IPS DF 6.9 (cell line): ENCODE measurements around the gene TBC1D1.
A peak's percentile ranks its signal among the peaks of the same experiment; 100 is the strongest.

Experiments
- DNase-seq: peaks from one replicate; pipeline ENCODE4 v3.0.0-alpha.2; 2013; ENCODE audit warnings: low read depth, low spot score
- H3K27ac ChIP-seq: one replicate; pipeline ENCODE4 v1.5.1; 2013; ENCODE audit warnings: low read length, control low read depth
- H3K27me3 ChIP-seq: 2 replicates; pipeline ENCODE4 v1.6.1; 2013; ENCODE audit warnings: mild to moderate bottlenecking, low read length; ENCODE audit not compliant: control insufficient read depth, insufficient read depth
- H3K36me3 ChIP-seq: 2 replicates; pipeline ENCODE4 v1.6.1; 2013; ENCODE audit warnings: low read length; ENCODE audit not compliant: control insufficient read depth, insufficient read depth
- H3K4me1 ChIP-seq: 2 replicates; pipeline ENCODE4 v1.6.1; 2013; ENCODE audit warnings: low read length; ENCODE audit not compliant: control insufficient read depth, insufficient read depth
- H3K4me3 ChIP-seq: 2 replicates; pipeline ENCODE4 v1.5.1; 2013; ENCODE audit warnings: mild to moderate bottlenecking, low read length
- H3K9me3 ChIP-seq: 2 replicates; pipeline ENCODE4 v1.6.1; 2013; ENCODE audit warnings: low read length, inconsistent platforms; ENCODE audit not compliant: control insufficient read depth, insufficient read depth
- whole genome bisulfite sequencing: extraction: QIAGEN DNeasy Blood & Tissue Kit; methylation state at CpG from one replicate; pipeline ENCODE4 v1.1.7; 2013; ENCODE audit warnings: mixed read lengths, missing lambda C conversion rate; ENCODE audit not compliant: insufficient read length, insufficient coverage; 5-methylcytosine and 5-hydroxymethylcytosine counted together

TBC1D1 gene

GRCh38 chr4:38176165-38176564 lies 285.3 kb downstream of the TBC1D1 start:
- DNase-seq = no peak
- H3K27me3 ChIP-seq = no peaks in the 10 kb centered on the region
- no CpG with 5 or more reads among the region's 7 CpGs for WGBS
- no peaks in the 10 kb centered on the region for H3K36me3 ChIP-seq
- no peak overlapping the region for H3K27ac ChIP-seq
- peaks cover under 1% of the 10 kb centered on the region; the same call in 1 of the 2 replicates for H3K9me3 ChIP-seq
- H3K4me3 ChIP-seq = no peak overlapping the region
- no peaks in the 10 kb centered on the region for H3K4me1 ChIP-seq

GRCh38 chr4:38177035-38177546 lies 286.2 kb downstream of the TBC1D1 start:
- no peak for DNase-seq
- H3K27ac ChIP-seq = no peak overlapping the region
- no peak overlapping the region for H3K4me3 ChIP-seq
- no peaks in the 10 kb centered on the region for H3K27me3 ChIP-seq
- WGBS = no CpG with 5 or more reads among the region's 8 CpGs
- peaks cover 2% of the 10 kb centered on the region; the same call in 1 of the 2 replicates for H3K9me3 ChIP-seq
- H3K36me3 ChIP-seq = no peaks in the 10 kb centered on the region; the same call in 1 of the 2 replicates
- H3K4me1 ChIP-seq = no peaks in the 10 kb centered on the region

GRCh38 chr4:38177641-38178391 lies 286.9 kb downstream of the TBC1D1 start:
- Histone ChIP-seq H3K36me3 (peaks cover 5% of the 10 kb centered on the region; the same call in 1 of the 2 replicates), H3K4me3 (no peak overlapping the region; the same call in 1 of the 2 replicates)
- no CpG with 5 or more reads among the region's 11 CpGs for WGBS

GRCh38 chr4:38178392-38178995 lies 287.6 kb downstream of the TBC1D1 start:
- no CpG with 5 or more reads among the region's 8 CpGs for WGBS
- no peak for DNase-seq
- Histone ChIP-seq H3K4me1 (no peaks in the 10 kb centered on the region), H3K27ac (no peak overlapping the region), H3K27me3 (no peaks in the 10 kb centered on the region), H3K9me3 (peaks cover 2% of the 10 kb centered on the region; the same call in 1 of the 2 replicates), H3K36me3 (peaks cover 5% of the 10 kb centered on the region; the same call in 1 of the 2 replicates), H3K4me3 (no peak overlapping the region)

More at GRCh38 chr4:38177641-38178391, 286.9 kb downstream of the TBC1D1 start:
- DNase-seq = no peak
- H3K9me3 ChIP-seq = peaks cover 2% of the 10 kb centered on the region; the same call in 1 of the 2 replicates
- H3K27ac ChIP-seq = no peak overlapping the region
- H3K4me1 ChIP-seq = no peaks in the 10 kb centered on the region
- no peaks in the 10 kb centered on the region for H3K27me3 ChIP-seq

GRCh38 chr4:38179690-38180377 lies 288.9 kb downstream of the TBC1D1 start:
- whole genome bisulfite sequencing = no CpG with 5 or more reads among the region's 6 CpGs
- Histone ChIP-seq H3K27ac (no peak overlapping the region), H3K9me3 (peaks cover 2% of the 10 kb centered on the region; the same call in 1 of the 2 replicates), H3K4me3 (no peak overlapping the region), H3K4me1 (no peaks in the 10 kb centered on the region), H3K27me3 (no peaks in the 10 kb centered on the region), H3K36me3 (peaks cover 5% of the 10 kb centered on the region; the same call in 1 of the 2 replicates)
- peak; percentile 76 for DNase-seq

- H3K27ac ChIP-seq = no peak overlapping the region
- no peak overlapping the region for H3K4me3 ChIP-seq
- DNase-seq = no peak
- H3K36me3 ChIP-seq = peaks cover 5% of the 10 kb centered on the region; the same call in 1 of the 2 replicates
- WGBS = no CpG with 5 or more reads among the region's 2 CpGs
- H3K27me3 ChIP-seq = no peaks in the 10 kb centered on the region
- no peaks in the 10 kb centered on the region for H3K4me1 ChIP-seq
- peaks cover 2% of the 10 kb centered on the region; the same call in 1 of the 2 replicates for H3K9me3 ChIP-seq
These were observed 289.6 kb downstream of the TBC1D1 start for GRCh38 chr4:38180456-38180855.

- H3K36me3 ChIP-seq = peaks cover 5% of the 10 kb centered on the region; the same call in 1 of the 2 replicates
- peaks cover 2% of the 10 kb centered on the region; the same call in 1 of the 2 replicates for H3K9me3 ChIP-seq
- no peaks in the 10 kb centered on the region for H3K27me3 ChIP-seq
- no peaks in the 10 kb centered on the region for H3K4me1 ChIP-seq
- no CpG with 5 or more reads among the region's 3 CpGs for WGBS
- no peak for DNase-seq
- no peak overlapping the region for H3K27ac ChIP-seq
- H3K4me3 ChIP-seq = no peak overlapping the region
These were observed 290.4 kb downstream of the TBC1D1 start for GRCh38 chr4:38181286-38181685.

- no CpG with 5 or more reads among the region's 40 CpGs for WGBS
- peaks cover 5% of the 10 kb centered on the region; the same call in 1 of the 2 replicates for H3K36me3 ChIP-seq
- no peak overlapping the region for H3K4me3 ChIP-seq
- H3K27me3 ChIP-seq = no peaks in the 10 kb centered on the region
- no peak for DNase-seq
- peaks cover 2% of the 10 kb centered on the region; the same call in 1 of the 2 replicates for H3K9me3 ChIP-seq
- H3K27ac ChIP-seq = no peak overlapping the region
- H3K4me1 ChIP-seq = no peaks in the 10 kb centered on the region
These were observed 291.6 kb downstream of the TBC1D1 start for GRCh38 chr4:38182334-38182998.

GRCh38 chr4:38184404-38184803 lies 293.5 kb downstream of the TBC1D1 start:
- no peak for DNase-seq
- peaks cover 5% of the 10 kb centered on the region; the same call in 1 of the 2 replicates for H3K36me3 ChIP-seq
- WGBS = no CpG with 5 or more reads among the region's 8 CpGs
- peaks cover 2% of the 10 kb centered on the region; the same call in 1 of the 2 replicates for H3K9me3 ChIP-seq
- H3K27ac ChIP-seq = no peak overlapping the region
- H3K4me1 ChIP-seq = no peaks in the 10 kb centered on the region; the same call in 1 of the 2 replicates
- no peak overlapping the region for H3K4me3 ChIP-seq
- no peaks in the 10 kb centered on the region for H3K27me3 ChIP-seq
